GM12873 (cell line): ENCODE measurements around the gene AGFG2.

Experiments
- CTCF ChIP-seq: IDR thresholded peaks from 2 replicates; pipeline ENCODE4 v1.5.1; 2012; ENCODE audit warnings: low read depth, mild to moderate bottlenecking, moderate library complexity, low read length, control low read depth; ENCODE audit not compliant: insufficient read depth; ENCODE audit errors: missing control alignments

Gene AGFG2

GRCh38 chr7:100582650-100583049 lies 43.6 kb downstream of the AGFG2 start:
- no peak for TF ChIP-seq CTCF

- no peak for TF ChIP-seq CTCF
These were observed 44.4 kb downstream of the AGFG2 start for GRCh38 chr7:100583132-100584053.

- no peak for TF ChIP-seq CTCF
These were observed 45.2 kb downstream of the AGFG2 start for GRCh38 chr7:100584054-100584682.

- TF ChIP-seq CTCF: no peak
These were observed 45.9 kb downstream of the AGFG2 start for GRCh38 chr7:100584683-100585510.

- TF ChIP-seq CTCF: no peak
These were observed 46.7 kb downstream of the AGFG2 start, which contains the start of gene LRCH4 for GRCh38 chr7:100585511-100586265. Gene LRCH4 (minus strand): TSS chr7:100586129. CDS start chr7:100586100, 29 bp downstream.

GRCh38 chr7:100586266-100587025 lies 47.4 kb downstream of the AGFG2 start, which contains the start of gene FBXO24:
Gene FBXO24 (plus strand): TSS chr7:100586328. CDS start chr7:100586626, 298 bp downstream.
- TF ChIP-seq CTCF: no peak
